SU-DHL-6 (cell line): Measurements from ENCODE around the gene FMN1.

Experiments used
- H2AFZ ChIP-seq: fragments of 200-600 bp; sonication (generic); 2 replicates; pipeline ENCODE4 v1.6.1; 2014; ENCODE audit warnings: low read depth, mild to moderate bottlenecking, moderate library complexity, mixed read lengths, antibody characterized with exemption, low read length; ENCODE audit not compliant: severe bottlenecking
- H3F3A ChIP-seq: fragments of 200-600 bp; shearing (Covaris generic); 2 replicates; pipeline ENCODE4 v1.6.0; 2016; ENCODE audit warnings: antibody characterized with exemption, mild to moderate bottlenecking; ENCODE audit not compliant: insufficient read depth
- H3K27ac ChIP-seq: fragments of 200-600 bp; sonication (generic); 2 replicates; pipeline ENCODE4 v1.5.1; 2016; ENCODE audit warnings: low read depth, mild to moderate bottlenecking, low read length, moderate library complexity, mixed read lengths
- H3K27me3 ChIP-seq: fragments of 200-600 bp; sonication (generic), shearing (Covaris generic); 2 replicates; pipeline ENCODE4 v1.6.0; 2014; ENCODE audit warnings: mild to moderate bottlenecking, low read length
- H3K36me3 ChIP-seq: fragments of 200-600 bp; sonication (generic); 2 replicates; pipeline ENCODE4 v1.6.1; 2014; ENCODE audit warnings: mild to moderate bottlenecking, low read length, mixed read lengths
- H3K4me2 ChIP-seq: fragments of 300-600, 200-600 bp; shearing (Covaris generic), sonication (generic); 2 replicates; pipeline ENCODE4 v1.6.0; 2014; ENCODE audit warnings: low read length, low read depth, mild to moderate bottlenecking; ENCODE audit not compliant: poor library complexity, severe bottlenecking
- H3K4me3 ChIP-seq: fragments of 200-600 bp; sonication (generic); 2 replicates; pipeline ENCODE4 v1.5.1; 2014; ENCODE audit warnings: antibody characterized with exemption, low read length, mild to moderate bottlenecking, mixed read lengths; ENCODE audit not compliant: insufficient read depth, poor library complexity, severe bottlenecking
- H3K79me2 ChIP-seq: fragments of 200-600 bp; sonication (generic); 2 replicates; pipeline ENCODE4 v1.6.1; 2014; ENCODE audit warnings: mild to moderate bottlenecking, low read length, moderate library complexity; ENCODE audit not compliant: insufficient read depth
- H3K9ac ChIP-seq: fragments of 200-600 bp; sonication (generic); 2 replicates; pipeline ENCODE4 v1.7.0; 2014; ENCODE audit warnings: mild to moderate bottlenecking, low read length
- H3K9me2 ChIP-seq: fragments of 200-600 bp; sonication (generic); replicated peaks from 2 replicates; pipeline ENCODE4 v1.6.1; 2014; ENCODE audit warnings: low read length; ENCODE audit not compliant: insufficient read depth
- H3K9me3 ChIP-seq: fragments of 200-600 bp; sonication (generic); 2 replicates; pipeline ENCODE4 v1.6.1; 2014; ENCODE audit warnings: low read length, mixed read lengths; ENCODE audit not compliant: insufficient read depth
- H4K20me1 ChIP-seq: fragments of 200-600 bp; sonication (generic); 2 replicates; pipeline ENCODE4 v1.6.1; 2014; ENCODE audit warnings: low read depth, mild to moderate bottlenecking, antibody characterized with exemption, low read length, moderate library complexity, mixed read lengths
- CTCF ChIP-seq: fragments of 200-600 bp; sonication (generic); IDR thresholded peaks from one replicate; pipeline ENCODE4 v1.5.1; 2017; ENCODE audit warnings: antibody characterized with exemption, mild to moderate bottlenecking, low read length, moderate library complexity; ENCODE audit not compliant: insufficient read depth, poor library complexity, severe bottlenecking
- EZH2phosphoT487 ChIP-seq: fragments of 200-600 bp; sonication (generic), shearing (Covaris generic); conservative IDR thresholded peaks from 2 replicates; pipeline ENCODE4 v1.6.1; 2018; ENCODE audit warnings: mild to moderate bottlenecking, antibody characterized with exemption, low read length, moderate library complexity, mixed read lengths

Gene FMN1

GRCh38 chr15:32718227-32718820 is 476.2 kb downstream of the FMN1 start:
- no peaks in the 10 kb centered on the region for H3K9me3 ChIP-seq
- no peak overlapping the region for H3K4me3 ChIP-seq
- H3K36me3 ChIP-seq: no peaks in the 10 kb centered on the region
- no peak overlapping the region for H3K27ac ChIP-seq
- H3K79me2 ChIP-seq: no peaks in the 10 kb centered on the region
- no peaks in the 10 kb centered on the region for H3K27me3 ChIP-seq
- no peaks in the 10 kb centered on the region for H4K20me1 ChIP-seq
- H3K4me2 ChIP-seq: no peak overlapping the region
- H3K9me2 ChIP-seq: no peaks in the 10 kb centered on the region
- H3F3A ChIP-seq: no peaks in the 10 kb centered on the region
- H2AFZ ChIP-seq: no peak overlapping the region
- TF ChIP-seq CTCF: no peak
- TF ChIP-seq EZH2phosphoT487: no peak
- H3K9ac ChIP-seq: no peak overlapping the region

GRCh38 chr15:32717426-32718226 is 476.9 kb downstream of the FMN1 start, which contains the start of gene GREM1:
TSS of gene GREM1 (plus strand) at chr15:32718004. CDS start at chr15:32730691, 12,687 bp downstream.
- Histone ChIP-seq H3K9me2 (no peaks in the 10 kb centered on the region), H3K36me3 (no peaks in the 10 kb centered on the region), H3K4me3 (no peak within 1 kb of the TSS), H3K9me3 (no peaks in the 10 kb centered on the region), H3K79me2 (no peaks in the 10 kb centered on the region), H3F3A (no peaks in the 10 kb centered on the region), H3K9ac (no peak within 1 kb of the TSS), H3K4me2 (no peak within 1 kb of the TSS), H3K27ac (no peak within 1 kb of the TSS), H2AFZ (no peak within 1 kb of the TSS), H4K20me1 (no peaks in the 10 kb centered on the region), H3K27me3 (no peaks in the 10 kb centered on the region)
- TF ChIP-seq EZH2phosphoT487 (no peak), CTCF (no peak)

GRCh38 chr15:32716915-32717425 is 477.5 kb downstream of the FMN1 start:
- no peak overlapping the region for H3K4me3 ChIP-seq
- H3F3A ChIP-seq: no peaks in the 10 kb centered on the region
- H3K4me2 ChIP-seq: no peak overlapping the region

More at GRCh38 chr15:32716915-32717425, 477.5 kb downstream of the FMN1 start:
- H3K36me3 ChIP-seq: no peaks in the 10 kb centered on the region
- no peaks in the 10 kb centered on the region for H4K20me1 ChIP-seq
- no peaks in the 10 kb centered on the region for H3K9me3 ChIP-seq
- no peaks in the 10 kb centered on the region for H3K79me2 ChIP-seq
- TF ChIP-seq CTCF: no peak
- no peak for TF ChIP-seq EZH2phosphoT487
- no peak overlapping the region for H3K9ac ChIP-seq
- H3K27ac ChIP-seq: no peak overlapping the region
- no peaks in the 10 kb centered on the region for H3K27me3 ChIP-seq
- no peaks in the 10 kb centered on the region for H3K9me2 ChIP-seq
- no peak overlapping the region for H2AFZ ChIP-seq
